Activated CD8-positive, alpha-beta T cell treated with anti-CD3 and anti-CD28 coated beads for 36 hours (primary cell): ENCODE results near the gene PIGP. TPM values are rescaled to one million over a fixed set of nuclear protein-coding genes. Genes with fewer than 3 reads are reported as not detected.
"Not testable (repeated sequence)": the region's sequence is repeated elsewhere in the genome, so short reads cannot be mapped to it uniquely, and the experiment has no call there.

Experiments
- ATAC-seq: fragments of 200-7000 bp; cut with Tn5 transposase; one replicate; pipeline ENCODE4 v1.10.0; 2021; ENCODE audit warnings: mild to moderate bottlenecking, moderate library complexity
- CTCF ChIA-PET: fragments of 350-600 bp; sonication (Branson Sonifier 250); formaldehyde crosslinking; loops from one replicate; lab custom pipeline; 2021; ENCODE audit warnings: antibody characterized with exemption; lab: Charles Lee
- POLR2A ChIA-PET: fragments of 350-600 bp; sonication (Branson Sonifier 250); formaldehyde crosslinking; loops from one replicate; lab custom pipeline; 2021; ENCODE audit warnings: antibody characterized with exemption; lab: Charles Lee
- DNase-seq: peaks from one replicate; pipeline ENCODE4 v3.0.0-alpha.2; 2020
- H3K27ac Mint-ChIP-seq: one replicate; pipeline ENCODE4 v1.8.0; 2021; ENCODE audit warnings: mild to moderate bottlenecking, mixed read lengths
- H3K27me3 Mint-ChIP-seq: one replicate; pipeline ENCODE4 v1.8.0; 2021; ENCODE audit warnings: mixed read lengths
- H3K36me3 Mint-ChIP-seq: one replicate; pipeline ENCODE4 v1.8.0; 2021; ENCODE audit warnings: low read depth, mixed read lengths
- H3K4me1 Mint-ChIP-seq: one replicate; pipeline ENCODE4 v1.8.0; 2021; ENCODE audit warnings: low read depth, mixed read lengths
- H3K4me3 Mint-ChIP-seq: one replicate; pipeline ENCODE4 v1.8.0; 2021; ENCODE audit warnings: mild to moderate bottlenecking, moderate library complexity, mixed read lengths
- H3K9me3 Mint-ChIP-seq: one replicate; pipeline ENCODE4 v1.8.0; 2021; ENCODE audit warnings: mixed read lengths
- intact Hi-C: fragments of 100-400 bp; cut with micrococcal nuclease; formaldehyde crosslinking; loops from one replicate; pipeline ENCODE4 v1.10.0; 2022
- total RNA-seq, 2 experiments: library from RNA; stranded (reverse); gene quantifications; one replicate each; pipeline ENCODE4 v1.2.3, GENCODE V29; 2021
- TF ChIP-seq, protein P1 (sequence below): fragments of 200-600 bp; IDR thresholded peaks from one replicate; pipeline ENCODE4 v1.8.0; 2022; ENCODE audit warnings: antibody characterized with exemption, mild to moderate bottlenecking

Gene PIGP
- total RNA-seq, 2 experiments from 2014 or later, result 23.4 to 24.3 TPM

GRCh38 chr21:37058261-37058660 lies 14.6 kb downstream of the PIGP start:
- Mint-ChIP-seq H3K9me3 (no peaks in the 10 kb centered on the region), H3K4me1 (peaks cover 9% of the 10 kb centered on the region), H3K27me3 (no peaks in the 10 kb centered on the region), H3K4me3 (no peak overlapping the region), H3K27ac (no peak overlapping the region), H3K36me3 (no peaks in the 10 kb centered on the region)
- DNase-seq, result no peak
- POLR2A ChIA-PET, result interaction anchor here (1.0 kb wide), 1 partner anchor 22 kb away, joined by 3 read pairs; no protein-coding TSS in a partner anchor
- ATAC-seq, result no peak
- CTCF ChIA-PET, result no interaction called here
- intact Hi-C loops, result no loop called here
- TF ChIP-seq, protein P1, sequence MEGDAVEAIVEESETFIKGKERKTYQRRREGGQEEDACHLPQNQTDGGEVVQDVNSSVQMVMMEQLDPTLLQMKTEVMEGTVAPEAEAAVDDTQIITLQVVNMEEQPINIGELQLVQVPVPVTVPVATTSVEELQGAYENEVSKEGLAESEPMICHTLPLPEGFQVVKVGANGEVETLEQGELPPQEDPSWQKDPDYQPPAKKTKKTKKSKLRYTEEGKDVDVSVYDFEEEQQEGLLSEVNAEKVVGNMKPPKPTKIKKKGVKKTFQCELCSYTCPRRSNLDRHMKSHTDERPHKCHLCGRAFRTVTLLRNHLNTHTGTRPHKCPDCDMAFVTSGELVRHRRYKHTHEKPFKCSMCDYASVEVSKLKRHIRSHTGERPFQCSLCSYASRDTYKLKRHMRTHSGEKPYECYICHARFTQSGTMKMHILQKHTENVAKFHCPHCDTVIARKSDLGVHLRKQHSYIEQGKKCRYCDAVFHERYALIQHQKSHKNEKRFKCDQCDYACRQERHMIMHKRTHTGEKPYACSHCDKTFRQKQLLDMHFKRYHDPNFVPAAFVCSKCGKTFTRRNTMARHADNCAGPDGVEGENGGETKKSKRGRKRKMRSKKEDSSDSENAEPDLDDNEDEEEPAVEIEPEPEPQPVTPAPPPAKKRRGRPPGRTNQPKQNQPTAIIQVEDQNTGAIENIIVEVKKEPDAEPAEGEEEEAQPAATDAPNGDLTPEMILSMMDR, result no peak

DNA sequence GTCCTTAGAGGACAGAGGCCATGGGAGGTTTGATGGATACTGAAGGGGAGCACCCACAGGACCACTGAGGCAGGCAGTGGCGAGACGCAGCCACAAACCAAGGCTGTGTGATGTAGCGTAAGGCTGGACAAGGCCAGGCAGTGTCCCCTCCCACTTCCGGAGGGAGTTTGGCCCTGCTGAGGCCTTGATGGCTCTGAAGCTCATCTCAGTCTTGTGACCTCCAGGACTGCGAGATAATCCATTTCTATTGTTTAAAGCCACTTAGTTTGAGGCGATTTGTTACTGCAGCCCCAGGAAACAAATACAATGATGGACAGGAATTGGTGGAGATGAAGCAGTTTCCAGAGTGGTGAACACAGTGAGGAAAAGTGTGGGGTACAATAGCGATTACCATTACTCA lies 15.3 kb downstream of the PIGP start:
- no peaks in the 10 kb centered on the region for H3K9me3 Mint-ChIP-seq
- no peaks in the 10 kb centered on the region for H3K36me3 Mint-ChIP-seq
- CTCF ChIA-PET, result no interaction called here
- H3K4me1 Mint-ChIP-seq, result peaks cover 9% of the 10 kb centered on the region
- ATAC-seq, result no peak
- intact Hi-C loops, result no loop called here
- H3K27ac Mint-ChIP-seq, result no peak overlapping the region
- TF ChIP-seq, protein P1, result no peak
- POLR2A ChIA-PET, result interaction anchor here (1.0 kb wide), 1 partner anchor 22 kb away, joined by 3 read pairs; no protein-coding TSS in a partner anchor
- DNase-seq, result no peak
- H3K4me3 Mint-ChIP-seq, result no peak overlapping the region
- H3K27me3 Mint-ChIP-seq, result no peaks in the 10 kb centered on the region

DNA sequence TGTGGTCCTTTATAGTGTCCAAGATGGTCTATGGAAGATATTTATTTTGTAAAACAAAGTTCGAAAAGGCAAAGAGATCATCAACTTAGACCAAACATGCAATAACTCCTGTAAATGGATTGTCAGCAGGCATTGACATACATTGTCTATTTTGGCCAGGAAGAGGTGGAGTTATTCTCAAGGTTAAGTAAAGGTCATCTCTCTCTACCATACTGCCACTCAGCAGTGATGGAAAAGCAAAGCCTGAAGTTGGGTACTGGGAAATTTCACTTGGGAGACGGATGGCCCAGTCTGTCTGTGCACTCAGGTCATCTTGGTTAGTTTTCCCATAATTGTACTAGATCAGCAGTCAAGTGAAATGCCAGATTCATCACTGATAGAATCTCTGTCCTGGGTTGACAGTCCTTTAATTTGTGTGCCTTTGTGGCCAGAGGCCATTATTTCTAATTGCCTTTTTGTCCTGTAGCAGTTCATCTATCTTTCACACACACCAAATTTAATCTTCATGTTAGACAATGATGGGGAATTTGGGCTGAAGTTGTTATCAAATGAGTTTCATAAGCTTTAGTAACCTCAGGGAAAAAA lies 17.5 kb downstream of the PIGP start:
- no peak overlapping the region for H3K4me3 Mint-ChIP-seq
- H3K4me1 Mint-ChIP-seq, result peaks cover 3% of the 10 kb centered on the region
- H3K36me3 Mint-ChIP-seq, result no peaks in the 10 kb centered on the region
- no peak for ATAC-seq
- ChIA-PET POLR2A (no interaction called here), CTCF (no interaction called here)
- intact Hi-C loops, result no loop called here
- no peak for DNase-seq
- no peaks in the 10 kb centered on the region for H3K27me3 Mint-ChIP-seq
- no peak overlapping the region for H3K27ac Mint-ChIP-seq
- TF ChIP-seq, protein P1, result no peak
- no peaks in the 10 kb centered on the region for H3K9me3 Mint-ChIP-seq

DNA sequence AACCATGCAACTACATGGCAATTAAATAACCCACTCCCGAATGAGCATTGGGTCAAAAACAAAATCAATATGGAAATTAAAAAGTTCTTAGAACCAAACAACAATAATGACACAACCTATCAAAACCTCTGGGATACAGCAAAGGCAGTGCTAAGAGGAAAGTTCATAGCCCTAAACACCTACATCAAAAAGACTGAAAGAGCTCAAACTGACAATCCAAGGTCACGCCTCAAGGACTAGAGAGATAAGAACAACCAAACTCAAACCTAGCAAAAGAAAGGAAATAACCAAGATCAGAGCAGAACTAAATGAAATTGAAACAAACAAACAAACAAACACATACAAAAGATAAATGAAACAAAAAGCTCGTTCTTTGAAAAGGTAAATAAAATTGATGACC lies 23.1 kb downstream of the PIGP start:
- CTCF ChIA-PET, H3K4me1 Mint-ChIP-seq, POLR2A ChIA-PET: not testable (repeated sequence)

GRCh38 chr21:37047079-37047478 lies 25.8 kb downstream of the PIGP start:
- ATAC-seq, result no peak
- CTCF ChIA-PET, result interaction anchor here (1.8 kb wide), 1 partner anchor 70 kb away, joined by 5 read pairs; no protein-coding TSS in a partner anchor

More for the DNA sequence above, 23.1 kb downstream of the PIGP start:
- H3K36me3 Mint-ChIP-seq, intact Hi-C loops, H3K4me3 Mint-ChIP-seq, H3K9me3 Mint-ChIP-seq, DNase-seq, ATAC-seq, H3K27me3 Mint-ChIP-seq, H3K27ac Mint-ChIP-seq: not testable (repeated sequence)

More at GRCh38 chr21:37047079-37047478, 25.8 kb downstream of the PIGP start:
- H3K27ac Mint-ChIP-seq, result no peak overlapping the region
- TF ChIP-seq, protein P1, result no peak
- intact Hi-C loops, result no loop called here
- no peak for DNase-seq
- peaks cover 1% of the 10 kb centered on the region for H3K27me3 Mint-ChIP-seq
- POLR2A ChIA-PET, result no interaction called here
- no peak overlapping the region for H3K4me3 Mint-ChIP-seq
- peaks cover 12% of the 10 kb centered on the region for H3K4me1 Mint-ChIP-seq
- no peaks in the 10 kb centered on the region for H3K36me3 Mint-ChIP-seq
- H3K9me3 Mint-ChIP-seq, result no peaks in the 10 kb centered on the region
